PC-3 (cell line): ENCODE data around the gene GDPD1. TPM values are rescaled to one million over a fixed set of nuclear protein-coding genes. Genes with fewer than 3 reads are reported as not detected.
A peak's percentile ranks its signal among the peaks of the same experiment; 100 is the strongest.
"Not testable (repeated sequence)": the region's sequence is repeated elsewhere in the genome, so short reads cannot be mapped to it uniquely, and the experiment has no call there.

Source experiments
- ATAC-seq: fragments of 200-7000 bp; cut with Tn5 transposase; 2 replicates; pipeline ENCODE4 v1.9.1; 2020; ENCODE audit warnings: mild to moderate bottlenecking, moderate library complexity
- BruUV-seq: library from RNA; stranded (reverse); fragments of 400-500 nt; replicated peaks from 2 replicates; lab custom pipeline; 2021; lab: Mats Ljungman, UMichigan
- CTCF ChIA-PET: fragments of 300-600 bp; sonication (Branson Sonifier 250); formaldehyde crosslinking; loops from one replicate; lab custom pipeline; 2022; ENCODE audit warnings: antibody characterized with exemption; lab: Charles Lee
- POLR2A ChIA-PET: fragments of 300-600 bp; sonication (Branson Sonifier 250); formaldehyde crosslinking; loops from one replicate; lab custom pipeline; 2022; ENCODE audit warnings: antibody characterized with exemption; ENCODE audit not compliant: unreplicated experiment; lab: Charles Lee
- DNase-seq: peaks from one replicate; pipeline ENCODE4 v3.0.0-alpha.2; 2015
- H2AFZ ChIP-seq: fragments of 300-600 bp; sonication (generic); 2 replicates; pipeline ENCODE4 v1.6.0; 2016; ENCODE audit warnings: antibody characterized with exemption, low read length
- H3F3A ChIP-seq: fragments of 300-600 bp; sonication (generic); one replicate; pipeline ENCODE4 v1.6.0; 2017; ENCODE audit warnings: antibody characterized with exemption, low read length, control low read depth, mild to moderate bottlenecking; ENCODE audit not compliant: unreplicated experiment
- H3K27ac ChIP-seq: fragments of 300-600 bp; sonication (generic); 2 replicates; pipeline ENCODE4 v1.5.1; 2016; ENCODE audit warnings: mild to moderate bottlenecking, low read length
- H3K27me3 ChIP-seq: fragments of 300-600 bp; sonication (generic); 2 replicates; pipeline ENCODE4 v1.6.1; 2016; ENCODE audit warnings: low read length, mixed read lengths
- H3K36me3 ChIP-seq: fragments of 300-600 bp; sonication (generic); 2 replicates; pipeline ENCODE4 v1.6.1; 2016; ENCODE audit warnings: low read depth, mixed run types, low read length, mixed read lengths
- H3K4me1 ChIP-seq: fragments of 300-600 bp; sonication (generic); 2 replicates; pipeline ENCODE4 v1.5.1; 2016; ENCODE audit warnings: low read length; ENCODE audit not compliant: insufficient read depth
- H3K4me2 ChIP-seq: fragments of 300-600 bp; sonication (generic); 2 replicates; pipeline ENCODE4 v1.6.0; 2016; ENCODE audit warnings: low read length
- H3K4me3 ChIP-seq: fragments of 300-600 bp; sonication (generic); 2 replicates; pipeline ENCODE4 v1.5.1; 2016; ENCODE audit warnings: mild to moderate bottlenecking, low read length, mixed read lengths
- H3K79me2 ChIP-seq: fragments of 300-600 bp; sonication (generic); 2 replicates; pipeline ENCODE4 v1.6.1; 2017; ENCODE audit warnings: low read length, mixed read lengths
- H3K9ac ChIP-seq: fragments of 300-600 bp; sonication (generic); 2 replicates; pipeline ENCODE4 v1.6.0; 2016; ENCODE audit warnings: mild to moderate bottlenecking, low read length
- H3K9me2 ChIP-seq: fragments of 300-600 bp; sonication (generic); replicated peaks from 2 replicates; pipeline ENCODE4 v1.6.1; 2016; ENCODE audit warnings: mixed run types, low read length, mixed read lengths
- H3K9me3 ChIP-seq: fragments of 300-600 bp; sonication (generic); 2 replicates; pipeline ENCODE4 v1.6.1; 2016; ENCODE audit warnings: low read length, mixed read lengths
- H4K20me1 ChIP-seq: fragments of 300-600 bp; sonication (generic); 2 replicates; pipeline ENCODE4 v1.6.1; 2016; ENCODE audit warnings: low read length, mixed read lengths
- EZH2 ChIP-seq: fragments of 300-600 bp; sonication (generic); IDR thresholded peaks from one replicate; pipeline ENCODE4 v1.6.1; 2017; ENCODE audit warnings: antibody characterized with exemption, mild to moderate bottlenecking, low read length; ENCODE audit not compliant: unreplicated experiment
- EZH2phosphoT487 ChIP-seq: fragments of 300-600 bp; sonication (generic); IDR thresholded peaks from 2 replicates; pipeline ENCODE4 v1.6.1; 2018; ENCODE audit warnings: mild to moderate bottlenecking, antibody characterized with exemption, low read length, borderline replicate concordance
- intact Hi-C: fragments of 100-400 bp; cut with micrococcal nuclease; formaldehyde crosslinking; loops from 2 replicates; pipeline ENCODE4 v1.9.0; 2023
- total RNA-seq: library from RNA; depleted of rRNA; stranded (reverse); fragments of >200 nt; gene quantifications from 2 replicates; pipeline ENCODE4 v1.2.3, GENCODE V29; 2014
- TF ChIP-seq, protein P1 (sequence below): fragments of 300-600 bp; sonication (generic); conservative IDR thresholded peaks from 2 replicates; pipeline ENCODE4 v1.5.1; 2017; ENCODE audit warnings: antibody characterized with exemption, low read depth, mild to moderate bottlenecking, low read length

The GDPD1 gene
- total RNA-seq, 1 experiment from 2014 or later, result 1.5 TPM

DNA sequence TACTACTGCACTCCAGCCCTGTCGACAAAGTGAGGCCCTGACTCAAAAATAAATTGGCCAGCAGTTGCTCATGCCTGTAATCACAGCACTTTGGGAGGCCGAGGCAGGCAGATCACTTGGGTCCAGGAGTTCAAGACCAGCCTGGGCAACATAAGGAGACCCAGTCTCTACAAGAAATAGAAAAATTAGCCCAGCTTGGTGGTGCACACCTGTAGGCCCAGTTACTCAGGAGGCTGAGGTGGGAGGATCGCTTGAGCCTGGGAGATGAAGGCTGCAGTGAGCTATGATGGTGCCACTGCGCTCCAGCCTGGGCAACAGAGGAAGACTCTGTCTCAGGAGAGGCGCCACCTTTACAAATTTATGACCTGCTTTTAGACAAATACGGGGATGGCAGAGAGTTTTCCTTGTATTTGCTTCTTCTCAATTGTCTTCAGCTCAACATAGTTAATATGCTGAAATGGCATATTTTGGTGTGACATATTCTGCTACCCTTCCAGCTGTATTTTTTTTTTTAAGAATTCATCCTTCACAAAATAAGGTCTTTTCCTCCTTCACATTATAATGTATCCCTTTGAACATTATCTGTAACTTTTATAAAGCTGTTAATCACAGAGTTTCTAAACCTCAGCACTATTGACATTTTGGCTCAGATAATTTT is 90.1 kb downstream of the GDPD1 start:
- Histone ChIP-seq H3K27me3 (no peaks in the 10 kb centered on the region), H3K9ac (no peak overlapping the region), H3K9me2 (no peaks in the 10 kb centered on the region), H3K4me2 (0 out of 2 replicates have a peak overlapping the region, but pooled peaks have one; percentile 4), H2AFZ (peak overlapping the region; percentile 36), H3K4me3 (no peak overlapping the region), H3K36me3 (no peaks in the 10 kb centered on the region), H3F3A (no peaks in the 10 kb centered on the region), H3K79me2 (no peaks in the 10 kb centered on the region), H4K20me1 (no peaks in the 10 kb centered on the region), H3K4me1 (no peaks in the 10 kb centered on the region), H3K9me3 (no peaks in the 10 kb centered on the region), H3K27ac (no peak overlapping the region)
- ChIA-PET CTCF (interaction anchor here (0.6 to 1.7 kb wide), 10 partner anchors 14 to 249 kb away, joined by 3 to 7 read pairs (median 4); partner anchors contain the start of gene GDPD1), POLR2A (interaction anchor here (0.6 to 0.7 kb wide), 2 partner anchors 100 to 128 kb away, joined by 4 to 6 read pairs; partner anchors contain the start of gene SMG8)
- ATAC-seq, result no peak
- BruUV-seq, result no TSS peak
- intact Hi-C loops, result loop anchor here (10.0 kb wide), 2 partner anchors 214 to 244 kb away; no protein-coding TSS in a partner anchor
- no peak for DNase-seq
- TF ChIP-seq, protein P1, sequence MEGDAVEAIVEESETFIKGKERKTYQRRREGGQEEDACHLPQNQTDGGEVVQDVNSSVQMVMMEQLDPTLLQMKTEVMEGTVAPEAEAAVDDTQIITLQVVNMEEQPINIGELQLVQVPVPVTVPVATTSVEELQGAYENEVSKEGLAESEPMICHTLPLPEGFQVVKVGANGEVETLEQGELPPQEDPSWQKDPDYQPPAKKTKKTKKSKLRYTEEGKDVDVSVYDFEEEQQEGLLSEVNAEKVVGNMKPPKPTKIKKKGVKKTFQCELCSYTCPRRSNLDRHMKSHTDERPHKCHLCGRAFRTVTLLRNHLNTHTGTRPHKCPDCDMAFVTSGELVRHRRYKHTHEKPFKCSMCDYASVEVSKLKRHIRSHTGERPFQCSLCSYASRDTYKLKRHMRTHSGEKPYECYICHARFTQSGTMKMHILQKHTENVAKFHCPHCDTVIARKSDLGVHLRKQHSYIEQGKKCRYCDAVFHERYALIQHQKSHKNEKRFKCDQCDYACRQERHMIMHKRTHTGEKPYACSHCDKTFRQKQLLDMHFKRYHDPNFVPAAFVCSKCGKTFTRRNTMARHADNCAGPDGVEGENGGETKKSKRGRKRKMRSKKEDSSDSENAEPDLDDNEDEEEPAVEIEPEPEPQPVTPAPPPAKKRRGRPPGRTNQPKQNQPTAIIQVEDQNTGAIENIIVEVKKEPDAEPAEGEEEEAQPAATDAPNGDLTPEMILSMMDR, result no peak

DNA sequence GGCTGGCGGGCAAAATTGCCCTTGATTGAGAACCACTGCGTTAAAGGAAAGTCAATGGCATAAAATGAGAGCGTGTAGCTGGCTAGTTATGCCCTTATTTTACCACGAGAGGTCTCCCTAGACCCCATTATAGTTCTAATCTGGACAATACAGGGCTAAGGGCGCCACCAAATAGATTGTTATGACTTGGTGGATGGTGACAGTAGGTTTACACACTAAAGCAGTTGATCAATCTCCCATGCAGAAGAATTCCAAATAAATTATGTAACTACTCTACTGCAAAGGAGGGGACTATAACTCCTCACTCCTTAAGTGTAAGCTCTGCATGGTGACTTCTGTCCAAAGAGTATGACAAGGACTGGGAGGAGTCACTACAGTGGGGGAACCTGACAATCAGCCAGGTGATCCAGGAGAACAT is 90.7 kb downstream of the GDPD1 start:
- H3K4me1 ChIP-seq, result no peaks in the 10 kb centered on the region
- TF ChIP-seq EZH2, result no peak
- TF ChIP-seq, protein P1, result peak; percentile 96
- TF ChIP-seq EZH2phosphoT487, result no peak
- ChIA-PET CTCF (interaction anchor here (0.5 to 1.7 kb wide), 11 partner anchors 13 to 893 kb away, joined by 3 to 7 read pairs (median 4); partner anchors contain the start of gene GDPD1), POLR2A (interaction anchor here (0.6 kb wide), 1 partner anchor 101 kb away, joined by 4 read pairs; the partner anchor contains the start of gene SMG8)
- no peaks in the 10 kb centered on the region for H3K9me2 ChIP-seq
- no peak overlapping the region for H3K27ac ChIP-seq
- peak; percentile 88 for DNase-seq
- intact Hi-C loops, result loop anchor here (1.0 to 10.0 kb wide), 4 partner anchors 91 to 244 kb away; partner anchors contain the start of gene GDPD1
- no peaks in the 10 kb centered on the region for H3K79me2 ChIP-seq
- H3K9me3 ChIP-seq, result no peaks in the 10 kb centered on the region
- no peaks in the 10 kb centered on the region for H3K27me3 ChIP-seq
- H3K4me3 ChIP-seq, result no peak overlapping the region
- no peaks in the 10 kb centered on the region for H4K20me1 ChIP-seq
- no TSS peak for BruUV-seq
- peak overlapping the region; percentile 36; the same call in 1 of the 2 replicates for H2AFZ ChIP-seq
- ATAC-seq, result peak; percentile 99
- no peaks in the 10 kb centered on the region for H3F3A ChIP-seq
- no peak overlapping the region for H3K9ac ChIP-seq
- 0 out of 2 replicates have a peak overlapping the region, but pooled peaks have one; percentile 4 for H3K4me2 ChIP-seq
- no peaks in the 10 kb centered on the region for H3K36me3 ChIP-seq

DNA sequence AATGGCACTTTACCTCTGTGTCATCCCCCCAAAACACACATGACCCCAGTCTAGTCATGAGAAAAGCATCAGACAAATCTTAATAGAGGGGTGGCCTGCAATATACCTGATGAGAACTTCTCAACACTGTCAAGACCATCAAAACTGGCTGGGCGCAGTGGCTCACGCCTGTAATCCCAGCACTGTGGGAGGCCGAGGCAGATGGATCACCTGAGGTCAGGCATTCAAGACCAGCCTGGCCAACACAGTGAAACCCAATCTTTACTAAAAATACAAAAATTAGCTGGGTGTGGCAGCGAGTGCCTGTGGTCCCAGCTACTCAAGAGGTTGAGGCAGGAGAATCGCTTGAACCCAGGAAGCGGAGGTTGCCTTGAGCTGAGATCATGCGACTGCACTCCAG is 91.2 kb downstream of the GDPD1 start:
- H4K20me1 ChIP-seq, H3K9ac ChIP-seq, H3K79me2 ChIP-seq, H3F3A ChIP-seq, H3K9me3 ChIP-seq, H3K9me2 ChIP-seq, POLR2A ChIA-PET, BruUV-seq, DNase-seq, H3K4me2 ChIP-seq, H3K4me1 ChIP-seq, H2AFZ ChIP-seq, H3K27ac ChIP-seq, H3K36me3 ChIP-seq, H3K4me3 ChIP-seq, ATAC-seq, H3K27me3 ChIP-seq: not testable (repeated sequence)
- intact Hi-C loops, result loop anchor here (1.0 to 10.0 kb wide), 4 partner anchors 91 to 243 kb away; partner anchors contain the start of gene GDPD1
- CTCF ChIA-PET, result interaction anchor here (0.5 to 1.7 kb wide), 5 partner anchors 30 to 894 kb away, joined by 4 to 7 read pairs (median 5); partner anchors contain the start of gene GDPD1
